ENCODE data around the gene FRAS1.
"Not testable (repeated sequence)": the region's sequence is repeated elsewhere in the genome, so short reads cannot be mapped to it uniquely, and the experiment has no call there.

FRAS1 gene

GRCh38 chr4:78059524-78059889 lies 2.4 kb downstream of the FRAS1 start:
- no peak for DNase-seq

- no peak for DNase-seq
These were observed 2.8 kb downstream of the FRAS1 start for GRCh38 chr4:78059938-78060337.

- DNase-seq: no peak
These were observed 4.9 kb downstream of the FRAS1 start for GRCh38 chr4:78061939-78062570.

GRCh38 chr4:78065508-78066192 lies 8.5 kb downstream of the FRAS1 start:
- no peak for DNase-seq

DNA sequence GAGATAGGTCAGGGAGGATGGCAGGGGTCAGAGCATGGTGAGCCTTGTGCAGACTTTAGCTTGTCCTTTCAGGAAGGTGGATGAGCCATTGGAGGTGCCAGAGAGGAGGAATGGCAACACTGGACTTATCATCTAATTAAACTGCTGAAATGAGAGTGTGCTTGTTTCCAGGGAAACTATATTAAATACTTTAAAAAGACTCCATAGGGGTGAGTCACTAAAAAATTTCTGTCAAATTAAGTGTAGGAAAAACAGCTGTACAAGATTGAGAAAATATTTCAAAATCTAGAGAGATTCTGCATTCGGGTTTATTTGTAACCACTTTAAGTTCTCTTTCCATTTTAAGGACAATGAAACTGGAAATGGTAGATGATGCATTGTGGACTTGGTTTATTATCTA lies 11.4 kb downstream of the FRAS1 start:
- DNase-seq: no peak

- no peak for DNase-seq
These were observed 12.2 kb downstream of the FRAS1 start for GRCh38 chr4:78069319-78069718.

DNA sequence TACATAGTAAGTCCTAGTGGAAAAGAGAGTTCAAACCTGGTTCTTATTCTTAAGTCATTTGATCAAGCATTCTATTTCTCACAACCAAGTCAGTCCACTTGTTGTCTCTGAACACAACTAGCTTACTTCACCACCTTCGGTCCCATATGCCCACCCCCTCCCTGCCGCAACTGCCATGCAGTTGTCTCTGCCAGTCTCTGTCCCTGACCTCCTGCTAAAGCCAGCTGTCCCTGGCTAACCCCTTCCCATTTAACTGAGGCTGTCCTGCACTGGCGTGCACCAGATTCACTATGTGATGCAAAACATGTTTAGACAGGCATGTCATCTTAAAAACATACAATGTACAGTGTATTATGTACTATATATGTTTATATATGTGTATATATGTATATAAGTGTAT lies 12.7 kb downstream of the FRAS1 start:
- DNase-seq: no peak

GRCh38 chr4:78070731-78071282 lies 13.7 kb downstream of the FRAS1 start:
- no peak for DNase-seq

DNA sequence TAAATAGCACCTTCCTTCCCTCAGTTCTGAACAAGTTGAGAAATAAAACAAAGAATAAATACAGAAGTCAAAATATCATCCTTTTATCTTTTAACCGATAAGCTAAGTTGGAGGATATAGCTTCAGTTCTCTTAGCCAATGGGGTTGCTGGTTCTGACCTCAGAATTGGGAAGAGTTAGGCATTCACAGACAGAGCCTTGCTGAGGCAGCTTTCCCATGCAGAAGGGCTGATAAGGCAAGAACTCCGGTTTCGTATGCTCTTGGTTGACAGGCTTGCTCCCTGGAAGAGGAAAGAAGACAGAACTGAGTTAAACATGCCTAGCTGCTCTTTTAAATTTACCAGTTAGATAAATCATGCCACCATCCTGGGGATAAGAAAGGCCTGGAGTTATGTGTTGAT lies 17.6 kb downstream of the FRAS1 start:
- DNase-seq: no peak

DNA sequence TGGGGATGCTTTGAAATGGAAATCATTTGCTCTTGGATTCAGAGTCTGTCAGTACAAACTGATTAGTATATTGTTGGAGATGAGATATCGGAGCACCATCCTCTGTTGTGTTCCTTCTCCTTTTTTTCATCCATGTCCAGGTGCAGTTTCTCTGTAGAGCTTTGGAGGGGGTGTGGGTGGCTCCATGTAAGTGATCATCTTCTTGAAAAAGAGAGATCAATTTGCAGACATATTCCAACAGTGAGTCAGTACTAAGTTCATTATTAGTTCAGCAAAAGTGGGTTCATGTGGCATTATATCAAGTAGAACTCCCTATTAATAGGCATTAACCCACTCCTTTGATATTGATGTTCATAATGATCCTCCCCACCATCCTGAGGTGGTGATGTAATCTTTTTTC lies 18.9 kb downstream of the FRAS1 start:
- no peak for DNase-seq

DNA sequence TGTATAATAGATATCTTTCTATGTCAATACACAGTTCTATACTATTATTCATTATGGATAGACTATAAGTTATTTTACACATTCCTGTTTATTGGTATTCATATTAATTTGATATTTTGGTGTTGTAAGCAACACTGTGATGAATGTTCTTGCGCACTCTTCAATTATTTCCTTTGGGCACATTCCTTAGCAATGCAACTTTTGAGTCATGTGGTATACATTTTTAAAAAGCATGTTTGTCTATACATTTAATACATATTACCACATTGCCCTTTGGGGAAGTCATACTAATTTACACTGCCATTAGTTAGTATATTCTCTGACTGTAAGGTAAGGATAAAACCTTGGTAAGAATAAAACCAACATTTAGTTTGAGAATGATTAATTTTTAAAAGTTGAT lies 21.0 kb downstream of the FRAS1 start:
- no peak for DNase-seq

DNA sequence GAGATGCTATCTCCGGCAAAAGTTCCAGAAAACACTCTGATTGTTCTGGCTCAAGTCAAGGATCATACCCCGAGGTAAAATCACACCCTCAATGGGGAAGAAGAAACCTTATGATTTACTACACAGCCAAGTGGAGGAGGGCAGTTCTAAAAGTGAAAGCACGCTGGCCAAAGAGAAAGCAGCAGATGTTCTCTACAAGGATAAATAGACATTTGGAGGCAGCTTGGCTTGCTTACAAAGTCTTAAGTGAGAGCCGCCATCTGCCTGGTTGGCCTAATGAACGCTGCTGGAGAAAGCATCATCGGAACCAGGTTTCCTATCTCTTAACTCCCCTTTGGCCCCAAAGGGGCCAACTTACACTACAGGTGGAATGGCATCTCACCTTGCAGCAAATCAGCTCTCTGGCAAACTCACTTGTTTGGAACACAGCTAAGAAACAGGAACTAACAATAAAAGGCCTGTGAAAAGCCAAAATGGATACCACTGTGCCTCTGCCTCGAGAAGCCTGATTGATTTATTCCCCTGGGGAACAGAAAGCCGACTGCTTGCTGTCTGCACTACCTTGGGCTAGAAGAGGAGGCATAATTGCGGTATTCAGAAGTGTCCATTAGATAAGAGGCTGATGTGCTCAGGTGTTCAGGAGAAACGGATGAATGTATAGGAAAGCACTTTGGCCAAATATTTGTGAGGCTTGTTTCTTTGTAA lies 22.8 kb downstream of the FRAS1 start:
- DNase-seq: no peak

- DNase-seq: no peak
These were observed 24.4 kb downstream of the FRAS1 start for GRCh38 chr4:78081541-78081940.

DNA sequence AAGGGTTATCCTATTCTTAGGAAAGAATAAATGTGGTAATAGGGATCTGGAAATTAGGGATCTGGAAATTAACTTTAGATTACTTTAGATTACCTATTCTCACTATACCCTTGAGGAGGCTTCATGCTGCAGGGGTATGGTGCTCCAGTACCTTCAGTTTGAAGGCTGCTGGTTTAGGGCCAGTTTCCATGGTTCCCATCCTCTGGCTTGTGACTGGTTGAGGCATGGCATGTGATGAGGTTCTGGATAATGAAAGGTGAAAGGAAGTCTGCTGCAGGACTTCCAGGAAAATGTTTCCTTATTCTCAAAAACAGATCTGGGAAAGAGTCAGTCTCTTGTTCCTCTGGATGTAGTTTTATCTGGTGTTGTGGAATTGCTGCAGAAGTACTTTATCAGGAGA lies 25.9 kb downstream of the FRAS1 start:
- no peak for DNase-seq

GRCh38 chr4:78091534-78091933 lies 34.4 kb downstream of the FRAS1 start:
- DNase-seq: no peak

GRCh38 chr4:78092350-78092749 lies 35.2 kb downstream of the FRAS1 start:
- not testable (repeated sequence) for DNase-seq

GRCh38 chr4:78092850-78093249 lies 35.7 kb downstream of the FRAS1 start:
- DNase-seq: no peak

- no peak for DNase-seq
These were observed 38.0 kb downstream of the FRAS1 start for GRCh38 chr4:78095081-78095480.

DNA sequence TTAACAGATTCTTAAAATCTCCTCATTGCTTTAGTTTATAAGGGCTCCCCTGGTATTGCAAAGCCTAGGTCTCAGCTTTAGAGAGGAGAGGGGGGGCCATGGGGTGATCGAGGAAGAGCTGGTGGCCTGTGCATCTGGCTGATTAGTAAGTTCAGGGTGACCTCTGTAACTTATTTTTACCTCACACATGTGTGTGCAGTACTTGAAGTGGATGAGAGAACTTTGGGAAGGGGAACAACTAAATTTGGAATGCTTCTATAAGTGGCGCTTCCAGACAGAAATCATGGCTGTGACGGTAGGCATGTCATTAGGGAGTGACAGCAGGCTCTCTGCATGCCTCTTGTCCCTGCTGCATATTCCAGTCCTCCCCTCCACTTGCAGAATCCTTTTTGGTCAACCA lies 41.9 kb downstream of the FRAS1 start:
- DNase-seq: no peak

GRCh38 chr4:78100060-78100459 lies 42.9 kb downstream of the FRAS1 start:
- no peak for DNase-seq

- no peak for DNase-seq
These were observed 62.6 kb downstream of the FRAS1 start for GRCh38 chr4:78119698-78120097.

DNA sequence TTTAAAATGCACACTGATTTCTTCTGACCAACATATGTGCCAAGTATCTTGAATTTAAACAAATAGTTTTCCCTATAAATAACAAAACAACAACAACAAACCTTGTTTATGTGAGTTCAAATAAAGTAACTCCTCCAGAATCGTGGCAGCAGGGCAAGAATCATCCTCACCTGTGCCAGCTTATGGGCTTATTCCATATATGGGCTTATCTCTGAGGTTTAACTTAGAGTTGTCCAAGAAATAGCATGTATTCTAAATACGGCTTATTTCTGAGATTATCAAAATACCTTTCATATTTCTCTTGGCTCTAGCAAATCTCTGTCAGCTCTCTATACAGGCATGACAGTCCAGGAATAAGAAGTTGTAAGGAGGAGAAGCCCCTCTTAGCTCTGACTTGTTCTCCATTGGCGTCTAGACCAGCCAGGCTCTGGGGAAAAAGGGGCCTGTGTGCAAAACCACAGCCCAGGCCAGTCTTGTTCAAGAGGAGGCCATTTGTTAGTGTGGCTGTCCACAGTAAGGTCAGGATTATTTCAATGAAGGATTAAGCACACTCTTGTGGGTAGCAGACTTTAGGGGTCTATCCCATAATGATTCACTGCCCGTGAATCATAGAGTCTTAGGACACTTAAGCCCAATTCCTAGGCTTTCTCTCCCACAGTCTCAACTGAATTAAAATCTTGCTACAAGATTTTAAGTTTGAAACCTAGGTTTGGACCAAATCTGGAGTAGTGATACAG lies 63.2 kb downstream of the FRAS1 start:
- no peak for DNase-seq

- no peak for DNase-seq
These were observed 64.3 kb downstream of the FRAS1 start for GRCh38 chr4:78121338-78121904.

Measured in activated effector memory CD4-positive, alpha-beta T cell treated with anti-CD3 and anti-CD28 coated beads, Interleukin-2, amount 50 U/mL, for 16 hours (primary cell).